OCI-LY1 (cell line): ENCODE results near the gene CDS1.

ENCODE experiments used
- H2AFZ ChIP-seq: fragments of 200-600 bp; sonication (generic), shearing (Covaris generic); 2 replicates; pipeline ENCODE4 v1.6.0; 2014; ENCODE audit warnings: antibody characterized with exemption, mild to moderate bottlenecking, low read length
- H3F3A ChIP-seq: fragments of 200-600 bp; sonication (generic), shearing (Covaris generic); 2 replicates; pipeline ENCODE4 v1.6.0; 2014; ENCODE audit warnings: mild to moderate bottlenecking, antibody characterized with exemption, low read length, moderate library complexity; ENCODE audit not compliant: insufficient read depth
- H3K27ac ChIP-seq: fragments of 200-600 bp; sonication (generic); 2 replicates; pipeline ENCODE4 v1.5.1; 2014; ENCODE audit warnings: low read length, mixed run types, mild to moderate bottlenecking, low read depth; ENCODE audit not compliant: poor library complexity, severe bottlenecking
- H3K27me3 ChIP-seq: fragments of 200-600 bp; sonication (generic); 2 replicates; pipeline ENCODE4 v1.6.0; 2014; ENCODE audit warnings: antibody characterized with exemption, mild to moderate bottlenecking, low read length, moderate library complexity; ENCODE audit not compliant: insufficient read depth
- H3K36me3 ChIP-seq: fragments of 200-600 bp; sonication (generic); 2 replicates; pipeline ENCODE4 v1.6.1; 2014; ENCODE audit warnings: mild to moderate bottlenecking, antibody characterized with exemption, low read length, moderate library complexity, mixed read lengths; ENCODE audit not compliant: insufficient read depth
- H3K4me1 ChIP-seq: fragments of 200-600 bp; sonication (generic); 2 replicates; pipeline ENCODE4 v1.5.1; 2014; ENCODE audit warnings: mild to moderate bottlenecking, low read length, moderate library complexity; ENCODE audit not compliant: insufficient read depth, severe bottlenecking
- H3K4me2 ChIP-seq: fragments of 200-600 bp; sonication (generic), shearing (Covaris generic); 2 replicates; pipeline ENCODE4 v1.6.1; 2014; ENCODE audit warnings: low read length
- H3K4me3 ChIP-seq: fragments of 200-600 bp; sonication (generic); 2 replicates; pipeline ENCODE4 v1.5.1; 2014; ENCODE audit warnings: low read length, low read depth, mild to moderate bottlenecking, mixed read lengths; ENCODE audit not compliant: poor library complexity, severe bottlenecking
- H3K79me2 ChIP-seq: fragments of 200-600 bp; shearing (Covaris generic); 2 replicates; pipeline ENCODE4 v1.6.1; 2016; ENCODE audit warnings: mixed run types, low read length, mixed read lengths; ENCODE audit not compliant: insufficient read depth
- H3K9ac ChIP-seq: fragments of 200-600 bp; sonication (generic), shearing (Covaris generic); 2 replicates; pipeline ENCODE4 v1.6.1; 2014; ENCODE audit warnings: mild to moderate bottlenecking, low read length, mixed read lengths
- H3K9me2 ChIP-seq: fragments of 200-600 bp; sonication (generic), shearing (Covaris generic); 2 replicates; pipeline ENCODE4 v1.6.1; 2014; ENCODE audit warnings: low read depth, mild to moderate bottlenecking, low read length, mixed read lengths
- H3K9me3 ChIP-seq: fragments of 200-600 bp; shearing (Covaris generic); 2 replicates; pipeline ENCODE4 v1.6.1; 2014; ENCODE audit warnings: low read length, mixed read lengths
- H4K20me1 ChIP-seq: fragments of 200-600 bp; sonication (generic), shearing (Covaris generic); 2 replicates; pipeline ENCODE4 v1.6.0; 2016; ENCODE audit warnings: mild to moderate bottlenecking, low read length; ENCODE audit not compliant: insufficient read depth
- CTCF ChIP-seq: fragments of 200-600 bp; sonication (generic), shearing (Covaris generic); IDR thresholded peaks from 2 replicates; pipeline ENCODE4 v1.5.1; 2017; ENCODE audit warnings: mild to moderate bottlenecking, antibody characterized with exemption, low read length, moderate library complexity, mixed read lengths
- EZH2 ChIP-seq: fragments of 200-600 bp; sonication (generic), shearing (Covaris generic); IDR thresholded peaks from 2 replicates; pipeline ENCODE4 v1.8.0; 2017; ENCODE audit warnings: borderline replicate concordance, mixed run types, mild to moderate bottlenecking, antibody characterized with exemption, low read length, moderate library complexity, mixed read lengths

The CDS1 gene

DNA sequence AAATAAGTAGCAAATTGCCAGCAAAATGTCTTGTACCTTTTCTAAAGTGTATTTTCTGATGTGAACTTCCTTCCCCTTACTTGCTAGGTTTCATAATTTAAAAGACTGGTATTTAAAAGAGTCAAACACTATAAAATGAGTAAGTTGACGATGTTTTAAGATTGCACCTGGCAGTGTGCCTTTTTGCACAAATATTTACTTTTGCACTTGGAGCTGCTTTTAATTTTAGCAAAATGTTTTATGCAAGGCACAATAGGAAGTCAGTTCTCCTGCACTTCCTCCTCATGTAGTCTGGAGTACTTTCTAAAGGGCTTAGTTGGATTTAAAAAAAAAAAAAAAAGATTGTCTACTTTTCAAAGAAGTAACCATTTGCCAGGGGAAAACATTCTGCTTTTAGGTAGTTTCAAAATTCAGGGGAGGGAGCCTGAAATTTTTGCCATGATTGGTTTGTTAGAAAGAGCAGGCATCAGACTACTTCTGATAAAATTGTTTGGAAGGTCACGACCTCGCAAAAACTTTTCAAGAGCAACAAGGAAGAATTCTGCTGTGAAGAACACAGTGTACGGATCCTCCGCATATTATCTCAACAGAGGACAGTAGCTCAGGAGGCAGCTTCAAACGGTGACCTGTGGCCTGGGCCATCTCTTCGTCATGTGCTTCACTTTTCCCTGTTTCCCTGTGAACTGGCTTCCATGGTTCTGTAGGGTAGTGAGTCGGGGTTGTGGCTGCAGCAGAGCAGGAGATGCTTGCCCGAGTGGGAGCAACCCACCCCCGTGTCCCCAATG, 66.1 kb downstream of the CDS1 start:
- H3K9ac ChIP-seq = no peak overlapping the region
- no peaks in the 10 kb centered on the region for H3F3A ChIP-seq
- no peaks in the 10 kb centered on the region for H3K9me3 ChIP-seq
- H3K27ac ChIP-seq = no peak overlapping the region
- no peak overlapping the region for H3K4me3 ChIP-seq
- H3K4me2 ChIP-seq = no peak overlapping the region
- no peak for TF ChIP-seq CTCF
- no peak for TF ChIP-seq EZH2
- H3K79me2 ChIP-seq = no peaks in the 10 kb centered on the region
- H3K27me3 ChIP-seq = no peaks in the 10 kb centered on the region
- H2AFZ ChIP-seq = no peak overlapping the region
- no peaks in the 10 kb centered on the region for H4K20me1 ChIP-seq
- no peaks in the 10 kb centered on the region for H3K9me2 ChIP-seq
- no peaks in the 10 kb centered on the region for H3K4me1 ChIP-seq
- H3K36me3 ChIP-seq = no peaks in the 10 kb centered on the region

GRCh38 chr4:84651499-84651898, 68.6 kb downstream of the CDS1 start:
- Histone ChIP-seq H3K27ac (no peak overlapping the region), H3K79me2 (no peaks in the 10 kb centered on the region), H3K27me3 (no peaks in the 10 kb centered on the region), H3K36me3 (no peaks in the 10 kb centered on the region), H3F3A (no peaks in the 10 kb centered on the region), H3K9ac (no peak overlapping the region), H3K9me2 (no peaks in the 10 kb centered on the region), H3K9me3 (no peaks in the 10 kb centered on the region), H3K4me1 (no peaks in the 10 kb centered on the region), H3K4me2 (no peak overlapping the region), H3K4me3 (no peak overlapping the region), H4K20me1 (no peaks in the 10 kb centered on the region), H2AFZ (no peak overlapping the region)
- TF ChIP-seq CTCF (no peak), EZH2 (no peak)

GRCh38 chr4:84652478-84652877, 69.6 kb downstream of the CDS1 start:
- no peak overlapping the region for H2AFZ ChIP-seq
- TF ChIP-seq EZH2 (no peak), CTCF (no peak)

More at GRCh38 chr4:84652478-84652877, 69.6 kb downstream of the CDS1 start:
- H3F3A ChIP-seq = no peaks in the 10 kb centered on the region
- H3K79me2 ChIP-seq = no peaks in the 10 kb centered on the region
- no peaks in the 10 kb centered on the region for H3K9me2 ChIP-seq
- no peak overlapping the region for H3K27ac ChIP-seq
- no peaks in the 10 kb centered on the region for H4K20me1 ChIP-seq
- no peaks in the 10 kb centered on the region; the same call in 1 of the 2 replicates for H3K36me3 ChIP-seq
- no peak overlapping the region for H3K4me2 ChIP-seq
- H3K27me3 ChIP-seq = no peaks in the 10 kb centered on the region
- no peak overlapping the region for H3K4me3 ChIP-seq
- H3K4me1 ChIP-seq = no peaks in the 10 kb centered on the region
- H3K9me3 ChIP-seq = no peaks in the 10 kb centered on the region
- H3K9ac ChIP-seq = no peak overlapping the region
